GM18498 (cell line): ENCODE data around the gene LTC4S.
"Not testable (repeated sequence)": the region's sequence is repeated elsewhere in the genome, so short reads cannot be mapped to it uniquely, and the experiment has no call there.

Experiments
- ATAC-seq: cut with Tn5 transposase; IDR thresholded peaks from one replicate; pipeline ENCODE4 v1.9.1; 2021; ENCODE audit warnings: mild to moderate bottlenecking, moderate library complexity; ENCODE audit not compliant: unreplicated experiment

LTC4S gene

GRCh38 chr5:179793468-179794139 is at the start of gene LTC4S:
Gene LTC4S, plus strand, starts transcription at chr5:179793986. Its CDS starts 95 bp downstream, at chr5:179794081.
- ATAC-seq = no peak

- not testable (repeated sequence) for ATAC-seq
Observed at GRCh38 chr5:179744106-179744505, 49.7 kb upstream of the LTC4S start.

- ATAC-seq = no peak
Observed at GRCh38 chr5:179746872-179747271, 46.9 kb upstream of the LTC4S start.

- no peak for ATAC-seq
Observed at GRCh38 chr5:179747811-179748210, 46.0 kb upstream of the LTC4S start.

GRCh38 chr5:179749857-179750508 is 43.8 kb upstream of the LTC4S start:
- ATAC-seq = no peak

- no peak for ATAC-seq
Observed at GRCh38 chr5:179753971-179754370, 39.8 kb upstream of the LTC4S start.

- ATAC-seq = no peak
Observed at GRCh38 chr5:179755022-179755421, 38.8 kb upstream of the LTC4S start.

- no peak for ATAC-seq
Observed at GRCh38 chr5:179758955-179759354, 34.8 kb upstream of the LTC4S start.

- peak; percentile 53 for ATAC-seq
Observed at GRCh38 chr5:179759581-179760551, 33.9 kb upstream of the LTC4S start.

GRCh38 chr5:179762079-179762780 is 31.6 kb upstream of the LTC4S start:
- ATAC-seq = peak; percentile 43

- ATAC-seq = no peak
Observed at GRCh38 chr5:179762781-179763176, 31.0 kb upstream of the LTC4S start.

GRCh38 chr5:179763215-179763945 is 30.4 kb upstream of the LTC4S start:
- ATAC-seq = peak; percentile 46

- ATAC-seq = no peak
Observed at GRCh38 chr5:179764056-179764455, 29.7 kb upstream of the LTC4S start.

- no peak for ATAC-seq
Observed at GRCh38 chr5:179765400-179765799, 28.4 kb upstream of the LTC4S start.

- ATAC-seq = no peak
Observed at GRCh38 chr5:179766021-179766725, 27.6 kb upstream of the LTC4S start.

- no peak for ATAC-seq
Observed at GRCh38 chr5:179766726-179767455, 26.9 kb upstream of the LTC4S start.

GRCh38 chr5:179767496-179768100 is 26.2 kb upstream of the LTC4S start:
- no peak for ATAC-seq

- no peak for ATAC-seq
Observed at GRCh38 chr5:179768326-179769085, 25.3 kb upstream of the LTC4S start.
